Measurements from ENCODE around the gene RARRES1.

RARRES1 gene

GRCh38 chr3:158765518-158766205, 33.4 kb upstream of the RARRES1 start:
- DNase-seq: no peak

GRCh38 chr3:158763421-158763820, 31.2 kb upstream of the RARRES1 start:
- DNase-seq: no peak

- no peak for DNase-seq
Observed at GRCh38 chr3:158762701-158763100, 30.4 kb upstream of the RARRES1 start.

GRCh38 chr3:158761350-158761749, 29.1 kb upstream of the RARRES1 start:
- DNase-seq: no peak

GRCh38 chr3:158755421-158755820, 23.2 kb upstream of the RARRES1 start:
- no peak for DNase-seq

GRCh38 chr3:158753854-158754253, 21.6 kb upstream of the RARRES1 start:
- DNase-seq: no peak

GRCh38 chr3:158751316-158751715, 19.1 kb upstream of the RARRES1 start:
- no peak for DNase-seq

GRCh38 chr3:158750016-158750415, 17.8 kb upstream of the RARRES1 start:
- no peak for DNase-seq

- no peak for DNase-seq
Observed at GRCh38 chr3:158749526-158749925, 17.3 kb upstream of the RARRES1 start.

GRCh38 chr3:158748237-158748828, 16.1 kb upstream of the RARRES1 start:
- DNase-seq: no peak

- no peak for DNase-seq
Observed at GRCh38 chr3:158747417-158747816, 15.2 kb upstream of the RARRES1 start.

GRCh38 chr3:158745551-158745950, 13.3 kb upstream of the RARRES1 start:
- no peak for DNase-seq

GRCh38 chr3:158744567-158745288, 12.5 kb upstream of the RARRES1 start:
- DNase-seq: no peak

- no peak for DNase-seq
Observed at GRCh38 chr3:158743664-158744566, 11.7 kb upstream of the RARRES1 start.

- DNase-seq: no peak
Observed at GRCh38 chr3:158742871-158743663, 10.8 kb upstream of the RARRES1 start.

GRCh38 chr3:158739661-158740060, 7.4 kb upstream of the RARRES1 start:
- DNase-seq: no peak

- no peak for DNase-seq
Observed at GRCh38 chr3:158739078-158739477, 6.8 kb upstream of the RARRES1 start.

- no peak for DNase-seq
Observed at GRCh38 chr3:158738653-158739052, 6.4 kb upstream of the RARRES1 start.

- DNase-seq: no peak
Observed at GRCh38 chr3:158737976-158738615, 5.8 kb upstream of the RARRES1 start.

- DNase-seq: no peak
Observed at GRCh38 chr3:158737410-158737809, 5.2 kb upstream of the RARRES1 start.

- no peak for DNase-seq
Observed at GRCh38 chr3:158735296-158736033, 3.2 kb upstream of the RARRES1 start.

Measured in hippocampal formation (tissue), 2 donors.